Measurements from ENCODE around the gene MXRA8. TPM values are rescaled to one million over a fixed set of nuclear protein-coding genes. Genes with fewer than 3 reads are reported as not detected.

Gene MXRA8
- total and polyA plus RNA-seq, 9 donors = 40.3 to 206 (median 131) TPM

DNA sequence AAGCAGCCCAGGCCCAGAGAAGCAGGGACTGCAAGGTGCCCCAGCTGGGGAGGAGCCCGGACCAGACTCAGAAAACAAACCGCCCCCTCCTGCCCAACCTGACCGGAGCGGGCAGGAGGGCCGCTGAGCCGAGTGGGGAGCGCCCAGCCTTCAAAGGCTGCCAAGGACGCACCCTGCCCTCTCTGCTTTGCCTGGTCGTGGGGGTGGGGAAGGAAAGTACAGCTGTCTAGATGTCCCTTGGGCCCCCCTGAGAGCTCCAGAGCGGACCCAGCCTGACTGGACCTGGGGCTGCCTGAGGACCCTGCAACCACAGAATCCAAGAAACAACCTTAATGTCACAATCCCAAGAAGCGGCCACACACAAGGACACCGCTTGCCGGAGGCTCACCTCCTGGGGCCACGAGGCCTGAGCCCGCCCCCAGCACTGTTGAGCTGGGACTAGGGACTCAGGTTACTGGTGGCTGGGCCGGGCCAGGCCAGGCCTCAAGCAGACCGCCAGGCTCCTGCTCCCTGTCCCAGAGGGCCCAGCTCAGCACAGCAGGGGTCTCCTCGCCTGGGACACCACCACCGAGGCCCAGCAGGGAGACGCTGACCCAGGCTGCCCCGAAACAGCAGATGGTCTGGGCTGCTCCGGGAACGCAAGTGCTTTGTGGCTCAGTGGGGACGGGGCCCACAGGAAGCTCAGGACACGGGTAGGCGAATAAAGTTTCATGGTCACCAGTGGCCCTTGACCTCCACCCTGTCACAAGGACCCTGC, 10.5 kb downstream of the MXRA8 start:
- intact Hi-C loops (cut with DNase I) = loop anchor here in 1 of 4 donors (2.0 kb wide), 2 partner anchors 23 to 51 kb away; partner anchors contain the start of genes CCNL2, CPTP and INTS11
- Histone ChIP-seq H3K4me1 (ENCODE audit: insufficient read depth) (peaks cover 33% of the 10 kb centered on the region), H3K36me3 (no peaks in the 10 kb centered on the region), H3K4me3 (peak overlapping the region; percentile 46), H3K27me3 (no peaks in the 10 kb centered on the region), H3K27ac (peak overlapping the region; percentile 20 to 53), H3K9me3 (no peaks in the 10 kb centered on the region)
- no peak for DNase-seq
- TF ChIP-seq, protein P1, sequence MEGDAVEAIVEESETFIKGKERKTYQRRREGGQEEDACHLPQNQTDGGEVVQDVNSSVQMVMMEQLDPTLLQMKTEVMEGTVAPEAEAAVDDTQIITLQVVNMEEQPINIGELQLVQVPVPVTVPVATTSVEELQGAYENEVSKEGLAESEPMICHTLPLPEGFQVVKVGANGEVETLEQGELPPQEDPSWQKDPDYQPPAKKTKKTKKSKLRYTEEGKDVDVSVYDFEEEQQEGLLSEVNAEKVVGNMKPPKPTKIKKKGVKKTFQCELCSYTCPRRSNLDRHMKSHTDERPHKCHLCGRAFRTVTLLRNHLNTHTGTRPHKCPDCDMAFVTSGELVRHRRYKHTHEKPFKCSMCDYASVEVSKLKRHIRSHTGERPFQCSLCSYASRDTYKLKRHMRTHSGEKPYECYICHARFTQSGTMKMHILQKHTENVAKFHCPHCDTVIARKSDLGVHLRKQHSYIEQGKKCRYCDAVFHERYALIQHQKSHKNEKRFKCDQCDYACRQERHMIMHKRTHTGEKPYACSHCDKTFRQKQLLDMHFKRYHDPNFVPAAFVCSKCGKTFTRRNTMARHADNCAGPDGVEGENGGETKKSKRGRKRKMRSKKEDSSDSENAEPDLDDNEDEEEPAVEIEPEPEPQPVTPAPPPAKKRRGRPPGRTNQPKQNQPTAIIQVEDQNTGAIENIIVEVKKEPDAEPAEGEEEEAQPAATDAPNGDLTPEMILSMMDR (IDR thresholded peaks at IDR 0.05) = no peak
- TF ChIP-seq EP300 (IDR thresholded peaks at IDR 0.05) (no peak), POLR2A (IDR thresholded peaks at IDR 0.05) (no peak)
- 14 to 18% (median 17%) methylated on average over 6 to 26 of the region's 26 CpGs for WGBS, 3 donors

DNA sequence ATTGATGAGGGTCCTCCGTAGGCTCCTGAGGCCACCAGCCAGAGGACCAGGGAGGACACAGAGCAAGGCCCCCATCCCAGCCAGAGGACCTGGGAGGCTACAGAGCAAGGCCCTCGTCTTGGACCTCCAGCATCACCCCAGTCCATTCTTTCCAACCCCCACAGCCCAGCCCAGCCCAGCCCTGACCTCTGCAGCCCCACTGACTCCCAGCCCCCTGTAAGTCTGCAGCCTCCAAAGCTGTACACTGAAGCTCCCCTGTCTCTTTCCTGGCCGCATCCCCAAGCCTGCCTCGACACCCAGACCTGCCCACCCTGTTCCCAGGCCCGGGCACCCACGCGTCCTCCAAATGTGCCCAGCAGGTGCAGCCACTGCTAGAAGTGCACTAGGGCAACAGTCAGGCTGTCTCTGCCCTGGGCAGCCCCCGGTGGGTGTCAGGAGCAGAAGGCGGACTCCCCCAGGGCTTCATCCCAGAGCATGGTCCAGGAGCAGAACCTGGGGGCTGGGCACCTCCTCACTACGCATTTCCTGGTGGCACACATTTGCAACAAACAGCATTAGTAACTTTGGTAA, 11.2 kb downstream of the MXRA8 start:
- Histone ChIP-seq H3K4me3 (no peak overlapping the region), H3K4me1 (ENCODE audit: insufficient read depth) (peaks cover 33% of the 10 kb centered on the region), H3K9me3 (no peaks in the 10 kb centered on the region), H3K36me3 (no peaks in the 10 kb centered on the region), H3K27ac (peak overlapping the region; percentile 20 to 53), H3K27me3 (no peaks in the 10 kb centered on the region)
- 73 to 82% (median 80%) methylated on average over 10 of the region's 10 CpGs for WGBS, 3 donors
- TF ChIP-seq, protein P1 (IDR thresholded peaks at IDR 0.05) = no peak
- no peak for TF ChIP-seq POLR2A (IDR thresholded peaks at IDR 0.05)
- TF ChIP-seq EP300 (IDR thresholded peaks at IDR 0.05) = no peak
- intact Hi-C loops (cut with DNase I) = no loop called here
- no peak for DNase-seq

DNA sequence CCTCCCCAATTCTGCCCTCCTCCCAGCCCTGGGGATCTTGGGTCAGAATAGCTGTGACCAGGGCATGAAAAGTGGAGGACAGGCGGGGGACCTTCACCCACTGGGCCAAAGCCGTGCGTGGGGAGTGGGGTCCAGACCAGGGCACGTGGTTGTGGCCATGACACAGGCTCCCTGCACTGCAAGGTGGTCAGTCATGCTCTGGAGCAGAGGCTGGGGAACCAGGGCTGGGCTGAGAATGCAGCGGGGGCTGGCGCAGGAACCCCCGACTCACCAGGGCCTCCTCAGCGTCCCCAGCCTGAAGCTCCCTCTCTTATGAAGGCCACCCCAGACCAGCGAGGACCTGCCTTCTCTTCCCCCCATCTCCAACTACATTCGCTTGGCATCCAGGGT, 11.9 kb downstream of the MXRA8 start:
- Histone ChIP-seq H3K27me3 (no peaks in the 10 kb centered on the region), H3K4me3 (no peak overlapping the region), H3K4me1 (ENCODE audit: insufficient read depth) (peaks cover 29% of the 10 kb centered on the region), H3K36me3 (no peaks in the 10 kb centered on the region), H3K9me3 (no peaks in the 10 kb centered on the region), H3K27ac (peak overlapping the region in 1 of 2 donors; percentile 6)
- TF ChIP-seq, protein P1 (IDR thresholded peaks at IDR 0.05) = no peak
- TF ChIP-seq POLR2A (IDR thresholded peaks at IDR 0.05) (no peak), EP300 (IDR thresholded peaks at IDR 0.05) (no peak)
- intact Hi-C loops (cut with DNase I) = no loop called here
- 84 to 93% (median 87%) methylated on average over 10 of the region's 10 CpGs for WGBS, 3 donors
- DNase-seq = no peak

DNA sequence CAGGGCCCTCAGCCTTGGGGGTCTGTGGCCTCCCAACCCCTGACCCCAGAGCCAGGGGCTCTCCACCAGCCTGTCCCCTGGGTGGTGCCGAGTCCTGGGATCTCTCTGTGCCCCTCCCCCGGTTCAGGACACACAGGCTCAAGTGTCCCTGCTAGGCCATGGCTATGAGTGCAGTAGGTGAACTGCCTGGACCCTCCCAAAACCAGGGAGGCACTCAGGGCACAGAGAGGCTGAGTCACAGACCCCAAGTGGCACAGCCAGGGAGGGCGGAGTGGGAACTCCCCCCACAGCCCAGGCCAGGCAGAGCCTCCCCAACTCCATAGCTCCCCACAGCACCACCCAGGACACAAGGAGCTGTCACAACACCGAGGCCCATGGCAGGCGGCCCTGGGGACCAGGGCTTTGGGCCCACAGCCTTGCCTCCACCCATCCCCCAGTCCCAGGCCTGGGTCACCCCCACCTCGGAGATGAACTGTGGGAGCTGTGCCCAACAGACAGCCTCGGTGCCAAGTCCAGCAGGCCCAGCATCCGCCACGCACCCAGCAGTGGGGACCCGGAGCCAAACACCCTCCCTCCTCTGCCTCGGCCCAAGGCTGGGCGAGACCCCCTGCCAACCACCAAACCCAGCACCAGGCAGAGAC, 12.4 kb downstream of the MXRA8 start:
- Histone ChIP-seq H3K36me3 (no peaks in the 10 kb centered on the region), H3K4me1 (ENCODE audit: insufficient read depth) (peaks cover 26% of the 10 kb centered on the region), H3K9me3 (no peaks in the 10 kb centered on the region), H3K27me3 (no peaks in the 10 kb centered on the region), H3K27ac (peak overlapping the region in 1 of 2 donors; percentile 6), H3K4me3 (no peak overlapping the region)
- no peak for DNase-seq
- WGBS, 3 donors = 59 to 74% (median 70%) methylated on average over 9 to 12 of the region's 12 CpGs
- intact Hi-C loops (cut with DNase I) = no loop called here
- TF ChIP-seq POLR2A (IDR thresholded peaks at IDR 0.05) = no peak
- no peak for TF ChIP-seq EP300 (IDR thresholded peaks at IDR 0.05)
- TF ChIP-seq, protein P1 (IDR thresholded peaks at IDR 0.05) = no peak

All from ovary (tissue), 9 donors.